ENCODE data around the gene UBL7.

UBL7 gene

GRCh38 chr15:74421302-74422245, 39.4 kb downstream of the UBL7 start:
- peaks cover 12% of the 10 kb centered on the region for H3K36me3 ChIP-seq (ENCODE audit: control insufficient read depth, insufficient read depth, low read length)
- H3K9me3 ChIP-seq (ENCODE audit: control insufficient read depth, insufficient read depth, low read depth, low read length), result no peaks in the 10 kb centered on the region
- H3K4me1 ChIP-seq (ENCODE audit: control insufficient read depth, insufficient read depth, low read length), result peaks cover 45% of the 10 kb centered on the region
- no peaks in the 10 kb centered on the region for H3K27me3 ChIP-seq (ENCODE audit: control insufficient read depth, insufficient read depth, low read length)
- no peak overlapping the region for H3K27ac ChIP-seq (ENCODE audit: low read depth, low read length)
- H3K4me3 ChIP-seq (ENCODE audit: low read depth, low read length), result no peak overlapping the region
- no peak overlapping the region for H3K9ac ChIP-seq (ENCODE audit: low read length)

GRCh38 chr15:74420193-74420905, 40.6 kb downstream of the UBL7 start:
- Histone ChIP-seq H3K4me1 (ENCODE audit: control insufficient read depth, insufficient read depth, low read length) (peaks cover 45% of the 10 kb centered on the region), H3K27ac (ENCODE audit: low read depth, low read length) (no peak overlapping the region), H3K36me3 (ENCODE audit: control insufficient read depth, insufficient read depth, low read length) (peaks cover 24% of the 10 kb centered on the region), H3K4me3 (ENCODE audit: low read depth, low read length) (no peak overlapping the region), H3K9ac (ENCODE audit: low read length) (no peak overlapping the region), H3K27me3 (ENCODE audit: control insufficient read depth, insufficient read depth, low read length) (no peaks in the 10 kb centered on the region), H3K9me3 (ENCODE audit: control insufficient read depth, insufficient read depth, low read depth, low read length) (no peaks in the 10 kb centered on the region)

GRCh38 chr15:74419432-74419831, 41.5 kb downstream of the UBL7 start:
- H3K36me3 ChIP-seq (ENCODE audit: control insufficient read depth, insufficient read depth, low read length), result peaks cover 34% of the 10 kb centered on the region
- no peak overlapping the region for H3K27ac ChIP-seq (ENCODE audit: low read depth, low read length)
- H3K4me1 ChIP-seq (ENCODE audit: control insufficient read depth, insufficient read depth, low read length), result peaks cover 43% of the 10 kb centered on the region
- H3K9ac ChIP-seq (ENCODE audit: low read length), result no peak overlapping the region
- H3K4me3 ChIP-seq (ENCODE audit: low read depth, low read length), result no peak overlapping the region
- no peaks in the 10 kb centered on the region for H3K9me3 ChIP-seq (ENCODE audit: control insufficient read depth, insufficient read depth, low read depth, low read length)
- no peaks in the 10 kb centered on the region for H3K27me3 ChIP-seq (ENCODE audit: control insufficient read depth, insufficient read depth, low read length)

GRCh38 chr15:74418575-74419338, 42.2 kb downstream of the UBL7 start:
- no peak overlapping the region for H3K27ac ChIP-seq (ENCODE audit: low read depth, low read length)
- no peaks in the 10 kb centered on the region for H3K27me3 ChIP-seq (ENCODE audit: control insufficient read depth, insufficient read depth, low read length)
- no peak overlapping the region for H3K4me3 ChIP-seq (ENCODE audit: low read depth, low read length)
- peaks cover 40% of the 10 kb centered on the region for H3K36me3 ChIP-seq (ENCODE audit: control insufficient read depth, insufficient read depth, low read length)
- peaks cover 37% of the 10 kb centered on the region for H3K4me1 ChIP-seq (ENCODE audit: control insufficient read depth, insufficient read depth, low read length)
- H3K9me3 ChIP-seq (ENCODE audit: control insufficient read depth, insufficient read depth, low read depth, low read length), result no peaks in the 10 kb centered on the region
- no peak overlapping the region for H3K9ac ChIP-seq (ENCODE audit: low read length)

- Histone ChIP-seq H3K9ac (ENCODE audit: low read length) (no peak overlapping the region), H3K27me3 (ENCODE audit: control insufficient read depth, insufficient read depth, low read length) (no peaks in the 10 kb centered on the region), H3K4me1 (ENCODE audit: control insufficient read depth, insufficient read depth, low read length) (peaks cover 26% of the 10 kb centered on the region), H3K4me3 (ENCODE audit: low read depth, low read length) (no peak overlapping the region), H3K36me3 (ENCODE audit: control insufficient read depth, insufficient read depth, low read length) (peaks cover 44% of the 10 kb centered on the region), H3K9me3 (ENCODE audit: control insufficient read depth, insufficient read depth, low read depth, low read length) (no peaks in the 10 kb centered on the region), H3K27ac (ENCODE audit: low read depth, low read length) (no peak overlapping the region)
Measured at GRCh38 chr15:74417670-74418069, 43.3 kb downstream of the UBL7 start.

GRCh38 chr15:74417225-74417624, 43.7 kb downstream of the UBL7 start:
- Histone ChIP-seq H3K9me3 (ENCODE audit: control insufficient read depth, insufficient read depth, low read depth, low read length) (no peaks in the 10 kb centered on the region), H3K4me1 (ENCODE audit: control insufficient read depth, insufficient read depth, low read length) (peaks cover 22% of the 10 kb centered on the region), H3K4me3 (ENCODE audit: low read depth, low read length) (no peak overlapping the region), H3K9ac (ENCODE audit: low read length) (no peak overlapping the region), H3K27ac (ENCODE audit: low read depth, low read length) (no peak overlapping the region), H3K36me3 (ENCODE audit: control insufficient read depth, insufficient read depth, low read length) (peaks cover 45% of the 10 kb centered on the region), H3K27me3 (ENCODE audit: control insufficient read depth, insufficient read depth, low read length) (no peaks in the 10 kb centered on the region)

GRCh38 chr15:74415966-74416916, 44.7 kb downstream of the UBL7 start:
- H3K4me1 ChIP-seq (ENCODE audit: control insufficient read depth, insufficient read depth, low read length), result peaks cover 12% of the 10 kb centered on the region
- no peak overlapping the region for H3K27ac ChIP-seq (ENCODE audit: low read depth, low read length)
- H3K4me3 ChIP-seq (ENCODE audit: low read depth, low read length), result no peak overlapping the region
- H3K9ac ChIP-seq (ENCODE audit: low read length), result no peak overlapping the region
- no peaks in the 10 kb centered on the region for H3K27me3 ChIP-seq (ENCODE audit: control insufficient read depth, insufficient read depth, low read length)
- H3K9me3 ChIP-seq (ENCODE audit: control insufficient read depth, insufficient read depth, low read depth, low read length), result no peaks in the 10 kb centered on the region
- H3K36me3 ChIP-seq (ENCODE audit: control insufficient read depth, insufficient read depth, low read length), result peaks cover 55% of the 10 kb centered on the region

- no peaks in the 10 kb centered on the region for H3K27me3 ChIP-seq (ENCODE audit: control insufficient read depth, insufficient read depth, low read length)
- no peak overlapping the region for H3K9ac ChIP-seq (ENCODE audit: low read length)
- no peak overlapping the region for H3K4me3 ChIP-seq (ENCODE audit: low read depth, low read length)
- H3K36me3 ChIP-seq (ENCODE audit: control insufficient read depth, insufficient read depth, low read length), result peaks cover 68% of the 10 kb centered on the region
- H3K9me3 ChIP-seq (ENCODE audit: control insufficient read depth, insufficient read depth, low read depth, low read length), result no peaks in the 10 kb centered on the region
- H3K27ac ChIP-seq (ENCODE audit: low read depth, low read length), result no peak overlapping the region
- H3K4me1 ChIP-seq (ENCODE audit: control insufficient read depth, insufficient read depth, low read length), result no peaks in the 10 kb centered on the region
Measured at GRCh38 chr15:74414603-74415338, 46.2 kb downstream of the UBL7 start.

GRCh38 chr15:74414081-74414580, 46.8 kb downstream of the UBL7 start:
- no peaks in the 10 kb centered on the region for H3K27me3 ChIP-seq (ENCODE audit: control insufficient read depth, insufficient read depth, low read length)
- H3K4me1 ChIP-seq (ENCODE audit: control insufficient read depth, insufficient read depth, low read length), result no peaks in the 10 kb centered on the region
- no peaks in the 10 kb centered on the region for H3K9me3 ChIP-seq (ENCODE audit: control insufficient read depth, insufficient read depth, low read depth, low read length)
- no peak overlapping the region for H3K27ac ChIP-seq (ENCODE audit: low read depth, low read length)
- H3K36me3 ChIP-seq (ENCODE audit: control insufficient read depth, insufficient read depth, low read length), result peaks cover 68% of the 10 kb centered on the region
- no peak overlapping the region for H3K4me3 ChIP-seq (ENCODE audit: low read depth, low read length)
- H3K9ac ChIP-seq (ENCODE audit: low read length), result no peak overlapping the region
